ENCODE results near the gene CYB561A3. TPM values are rescaled to one million over a fixed set of nuclear protein-coding genes. Genes with fewer than 3 reads are reported as not detected.

CYB561A3 gene
- total RNA-seq, 2 experiments from 2014 or later: 28.1 to 63.8 TPM

- peaks cover 87% of the 10 kb centered on the region for H3K36me3 ChIP-seq (ENCODE audit: insufficient read depth, low read length)
- H2AFZ ChIP-seq (ENCODE audit: low read length): no peak overlapping the region
- H3K4me3 ChIP-seq (ENCODE audit: low read depth, low read length, poor library complexity, severe bottlenecking): no peak overlapping the region
- ChIA-PET CTCF (ENCODE audit: unreplicated experiment) (no interaction called here), POLR2A (interaction anchor here (1.5 kb wide), 1 partner anchor 15 kb away, joined by 3 read pairs; no protein-coding TSS in a partner anchor)
- H3K4me2 ChIP-seq (ENCODE audit: low read length): no peak overlapping the region
- intact Hi-C loops (cut with micrococcal nuclease; ENCODE audit: unreplicated experiment): no loop called here
- peaks cover 11% of the 10 kb centered on the region for H3K4me1 ChIP-seq (ENCODE audit: insufficient read depth, low read length, poor library complexity, severe bottlenecking)
- DNase-seq (ENCODE audit: low spot score): no peak
- H3K79me2 ChIP-seq (ENCODE audit: insufficient read depth, low read depth, low read length): no peaks in the 10 kb centered on the region
- H3K9me3 ChIP-seq (ENCODE audit: low read length): no peaks in the 10 kb centered on the region
- no peak overlapping the region for H3K27ac ChIP-seq (ENCODE audit: low read depth, low read length, poor library complexity, severe bottlenecking)
- TF ChIP-seq EZH2phosphoT487 (IDR thresholded peaks at IDR 0.05; ENCODE audit: borderline replicate concordance, low read depth, low read length) (no peak), CTCF (conservative IDR thresholded peaks at IDR 0.05; ENCODE audit: low read length) (no peak)
- H3K9me2 ChIP-seq (ENCODE audit: insufficient read depth, low read length): no peaks in the 10 kb centered on the region
- H4K20me1 ChIP-seq (ENCODE audit: insufficient read depth, low read length): no peaks in the 10 kb centered on the region
- BruUV-seq (replicated peaks): no TSS peak
Measured at GRCh38 chr11:61350336-61350735, 11.3 kb downstream of the CYB561A3 start.

GRCh38 chr11:61349916-61350315, 11.8 kb downstream of the CYB561A3 start:
- no peak overlapping the region for H3K27ac ChIP-seq (ENCODE audit: low read depth, low read length, poor library complexity, severe bottlenecking)
- POLR2A ChIA-PET: interaction anchor here (1.5 kb wide), 1 partner anchor 15 kb away, joined by 3 read pairs; no protein-coding TSS in a partner anchor

More at GRCh38 chr11:61349916-61350315, 11.8 kb downstream of the CYB561A3 start:
- Histone ChIP-seq H3K4me3 (ENCODE audit: low read depth, low read length, poor library complexity, severe bottlenecking) (no peak overlapping the region), H2AFZ (ENCODE audit: low read length) (no peak overlapping the region), H3K4me1 (ENCODE audit: insufficient read depth, low read length, poor library complexity, severe bottlenecking) (peaks cover 11% of the 10 kb centered on the region), H3K9me2 (ENCODE audit: insufficient read depth, low read length) (no peaks in the 10 kb centered on the region), H4K20me1 (ENCODE audit: insufficient read depth, low read length) (no peaks in the 10 kb centered on the region), H3K9me3 (ENCODE audit: low read length) (no peaks in the 10 kb centered on the region), H3K79me2 (ENCODE audit: insufficient read depth, low read depth, low read length) (no peaks in the 10 kb centered on the region), H3K4me2 (ENCODE audit: low read length) (no peak overlapping the region), H3K36me3 (ENCODE audit: insufficient read depth, low read length) (peaks cover 88% of the 10 kb centered on the region)
- no peak for DNase-seq (ENCODE audit: low spot score)
- intact Hi-C loops (cut with micrococcal nuclease; ENCODE audit: unreplicated experiment): no loop called here
- CTCF ChIA-PET (ENCODE audit: unreplicated experiment): no interaction called here
- TF ChIP-seq EZH2phosphoT487 (IDR thresholded peaks at IDR 0.05; ENCODE audit: borderline replicate concordance, low read depth, low read length) (no peak), CTCF (conservative IDR thresholded peaks at IDR 0.05; ENCODE audit: low read length) (no peak)
- no TSS peak for BruUV-seq (replicated peaks)

All from OCI-LY7 (cell line).